Peyer's patch (tissue), 4 donors: ENCODE results near the gene CST11.

ENCODE experiments used
- CTCF ChIP-seq, 6 experiments: fragments of 450-650 bp in 4 of 6; fragments of 200-600 bp in 2 of 6; sonication (generic) in 1 of 6; IDR thresholded peaks; one replicate each; pipeline ENCODE4 v1.5.1; 2017 to 2019; ENCODE audit warnings: antibody characterized with exemption in 6 of 6, mild to moderate bottlenecking in 3 of 6, moderate library complexity in 1 of 6
- POLR2A ChIP-seq, 2 donors: fragments of 450-650 bp; IDR thresholded peaks; one replicate each; pipeline ENCODE4 v1.5.1; 2017; ENCODE audit warnings: antibody characterized with exemption in 2 of 2, mild to moderate bottlenecking in 2 of 2, moderate library complexity in 2 of 2

- TF ChIP-seq CTCF (IDR thresholded peaks at IDR 0.05) (no peak), POLR2A (IDR thresholded peaks at IDR 0.05) (no peak)
These were observed 34.8 kb downstream of the CST11 start for GRCh38 chr20:23417861-23418260.
